Measurements from ENCODE around the gene AASDHPPT. TPM values are rescaled to one million over a fixed set of nuclear protein-coding genes. Genes with fewer than 3 reads are reported as not detected.
"Not testable (repeated sequence)": the region's sequence is repeated elsewhere in the genome, so short reads cannot be mapped to it uniquely, and the experiment has no call there.

AASDHPPT gene
- 83.9 and 87.4 TPM in 2 replicates for total RNA-seq (2014; rRNA removed; shearing (Covaris generic))
- polyA plus RNA-seq (2015; cell fraction: cytosol; rRNA removed): 62.1 and 71.8 TPM in 2 replicates
- polyA plus RNA-seq (2015; cell fraction: nucleus; rRNA removed): 48.8 and 48.9 TPM in 2 replicates

DNA sequence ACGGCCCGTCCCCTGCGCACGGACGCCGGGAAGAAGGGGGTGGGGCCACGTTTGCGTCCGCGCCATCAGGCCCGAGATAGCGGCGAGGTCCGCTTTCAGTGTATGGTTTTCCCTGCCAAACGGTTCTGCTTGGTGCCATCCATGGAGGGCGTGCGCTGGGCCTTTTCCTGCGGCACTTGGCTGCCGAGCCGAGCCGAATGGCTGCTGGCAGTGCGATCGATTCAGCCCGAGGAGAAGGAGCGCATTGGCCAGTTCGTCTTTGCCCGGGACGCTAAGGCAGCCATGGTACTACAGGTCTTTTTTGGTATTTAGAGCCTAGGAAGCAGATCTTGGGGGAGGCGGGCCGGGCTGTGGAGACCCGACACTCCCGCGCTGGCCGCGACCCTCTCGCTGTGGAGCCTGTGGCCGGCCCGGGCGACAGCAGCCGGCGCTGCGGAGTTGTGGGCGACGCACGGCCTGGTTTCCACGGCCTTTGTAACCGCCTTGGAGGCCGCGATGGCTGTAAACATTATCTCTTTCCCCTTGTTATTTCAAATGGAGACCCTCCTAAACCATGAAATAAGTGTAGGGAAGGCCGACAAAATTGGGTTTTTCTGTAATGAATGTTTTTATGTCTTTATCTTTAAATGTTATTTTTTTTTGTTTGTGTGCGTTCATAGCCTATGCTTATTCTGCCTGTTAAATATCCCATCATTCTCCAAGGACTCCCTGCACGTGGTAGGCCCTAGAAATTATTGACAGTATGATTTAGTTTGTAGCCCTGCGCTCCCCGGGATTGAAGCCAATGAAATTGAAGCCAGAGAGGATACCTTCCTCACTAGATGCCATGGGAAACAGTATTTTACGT, at the start of gene AASDHPPT:
AASDHPPT (plus strand) TSS at position 54 of the 847 bp plus-strand sequence; CDS start at position 103, 49 bp downstream.
- peak; percentile 46 for DNase-seq (ENCODE audit: low read depth)

DNA sequence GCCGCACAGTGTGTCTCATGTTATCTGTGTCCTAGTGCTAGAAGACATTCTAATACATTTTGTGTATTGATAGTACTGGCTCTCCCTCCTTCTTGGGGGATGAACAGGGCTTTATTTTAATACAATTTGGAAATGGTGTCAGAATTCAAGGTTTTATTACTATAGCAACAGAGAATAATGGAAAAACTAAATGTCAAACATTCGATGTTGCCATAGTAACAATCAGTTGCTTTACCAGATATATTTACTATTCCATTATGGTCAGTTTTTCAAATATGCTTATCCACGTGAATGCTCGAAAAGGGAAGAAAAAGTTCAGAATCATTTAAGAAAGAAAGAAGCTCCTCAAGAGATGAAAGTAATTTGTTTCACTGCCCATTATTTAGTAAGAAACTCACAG, 46.9 kb upstream of the AASDHPPT start:
- DNase-seq (ENCODE audit: low read depth): no peak

GRCh38 chr11:106031202-106031810, 46.2 kb upstream of the AASDHPPT start:
- DNase-seq (ENCODE audit: low read depth): peak; percentile 20

GRCh38 chr11:106031936-106032335, 45.5 kb upstream of the AASDHPPT start:
- DNase-seq (ENCODE audit: low read depth): no peak

DNA sequence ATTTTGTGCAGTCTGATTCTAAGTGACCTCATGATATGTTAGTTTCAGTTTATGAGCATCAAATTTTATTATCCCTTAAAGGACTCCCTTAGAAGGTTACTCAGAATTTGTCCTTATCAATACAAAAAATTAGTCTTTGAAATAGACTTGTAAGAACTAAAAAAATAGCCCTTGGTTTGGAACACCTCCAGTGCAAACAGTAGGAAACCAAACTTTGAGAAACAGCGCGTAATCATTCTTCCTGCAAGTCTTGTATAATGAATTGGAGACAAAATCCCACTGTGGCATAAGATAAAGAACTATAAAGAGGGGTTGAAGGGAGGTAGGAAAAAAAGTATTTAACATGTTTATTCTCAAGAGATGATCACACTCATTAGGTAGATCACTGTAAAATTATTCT, 44.6 kb upstream of the AASDHPPT start:
- no peak for DNase-seq (ENCODE audit: low read depth)

DNA sequence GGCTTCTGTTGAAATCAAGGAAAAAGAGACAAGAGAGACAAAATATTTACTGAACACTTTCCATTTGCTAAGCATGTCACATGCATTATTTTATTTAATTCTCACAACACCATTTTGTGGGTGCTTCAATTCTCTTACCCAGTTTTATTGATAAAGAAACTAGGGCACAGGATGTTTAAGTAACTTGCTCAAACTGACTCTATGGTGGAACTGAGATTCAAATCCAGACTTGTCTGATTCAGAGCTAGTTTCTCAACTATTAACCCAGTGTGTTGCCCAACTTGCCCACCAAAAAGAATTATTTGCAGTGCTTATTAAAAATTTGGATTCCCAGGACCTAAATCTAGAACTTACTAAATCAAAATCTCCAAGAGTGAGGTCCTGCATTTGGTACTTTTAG, 33.9 kb upstream of the AASDHPPT start:
- DNase-seq (ENCODE audit: low read depth): no peak

DNA sequence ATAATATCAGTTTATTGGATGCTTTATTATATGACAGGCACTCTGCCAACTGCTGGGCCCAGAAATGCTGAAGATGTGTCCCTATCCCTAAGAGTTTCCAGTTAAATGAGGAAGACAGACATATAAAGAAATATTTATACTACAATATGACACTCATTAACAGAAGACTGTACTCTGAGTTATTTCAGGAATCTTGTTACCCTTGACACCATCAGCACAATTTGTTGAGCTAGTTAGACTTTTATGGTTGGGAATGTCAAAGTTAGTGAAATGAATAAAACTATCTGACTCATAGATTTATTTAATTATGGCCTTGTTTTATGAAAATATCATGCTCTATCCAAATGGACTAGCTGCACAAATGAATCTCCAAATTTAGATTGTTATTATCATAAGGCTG, 29.8 kb upstream of the AASDHPPT start:
- DNase-seq (ENCODE audit: low read depth): no peak

DNA sequence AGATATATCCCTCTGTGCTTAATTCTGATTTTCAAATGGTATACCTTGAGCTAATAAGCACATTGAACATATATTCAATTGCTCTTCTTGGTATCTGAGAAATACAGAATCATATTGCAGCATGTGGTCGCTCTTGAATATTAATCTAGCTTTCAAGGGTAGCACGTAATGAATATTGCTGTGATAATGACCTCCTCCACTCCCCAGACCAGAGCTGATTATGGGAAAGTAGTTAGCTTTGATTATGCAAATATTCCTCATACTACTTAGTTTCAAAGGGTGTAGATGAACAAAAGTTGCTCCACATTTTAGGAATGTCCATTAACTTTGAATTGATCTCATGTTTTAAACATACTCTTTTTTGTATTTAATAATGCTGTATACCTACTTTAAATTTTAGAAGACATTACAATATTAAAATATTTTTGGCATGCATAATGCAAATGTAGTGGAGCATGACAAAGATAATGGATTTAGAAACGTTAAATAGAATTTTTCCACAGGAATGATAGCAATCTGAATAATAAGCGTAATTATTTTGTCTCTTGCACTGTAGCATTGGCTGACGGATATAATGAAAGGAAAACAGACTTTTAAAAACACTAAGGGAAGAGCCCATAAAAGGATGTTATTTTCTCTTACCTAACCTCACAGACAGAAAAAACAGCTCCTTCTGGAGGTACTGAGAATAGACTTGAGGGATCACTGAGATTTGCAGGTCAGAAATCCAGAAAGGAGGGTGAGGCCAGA, 27.6 kb upstream of the AASDHPPT start:
- DNase-seq (ENCODE audit: low read depth): no peak

DNA sequence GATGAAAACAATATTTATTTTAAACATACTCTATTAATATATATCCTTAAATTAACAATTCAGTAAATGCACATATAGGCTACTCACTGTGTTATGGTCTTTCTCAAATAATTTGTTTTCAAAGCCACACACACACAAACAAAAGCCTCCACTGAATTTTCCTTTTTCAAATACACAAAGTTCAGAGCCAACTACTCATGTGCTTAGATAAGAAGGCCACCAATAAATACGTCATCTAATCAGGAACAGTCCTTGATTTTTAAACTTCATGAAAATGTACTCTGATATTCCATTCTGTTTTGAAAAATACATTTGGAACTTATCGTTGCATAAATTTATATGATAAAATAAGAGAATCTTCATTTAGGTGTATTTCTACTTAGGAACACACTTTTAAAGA, 26.4 kb upstream of the AASDHPPT start:
- DNase-seq (ENCODE audit: low read depth): no peak

DNA sequence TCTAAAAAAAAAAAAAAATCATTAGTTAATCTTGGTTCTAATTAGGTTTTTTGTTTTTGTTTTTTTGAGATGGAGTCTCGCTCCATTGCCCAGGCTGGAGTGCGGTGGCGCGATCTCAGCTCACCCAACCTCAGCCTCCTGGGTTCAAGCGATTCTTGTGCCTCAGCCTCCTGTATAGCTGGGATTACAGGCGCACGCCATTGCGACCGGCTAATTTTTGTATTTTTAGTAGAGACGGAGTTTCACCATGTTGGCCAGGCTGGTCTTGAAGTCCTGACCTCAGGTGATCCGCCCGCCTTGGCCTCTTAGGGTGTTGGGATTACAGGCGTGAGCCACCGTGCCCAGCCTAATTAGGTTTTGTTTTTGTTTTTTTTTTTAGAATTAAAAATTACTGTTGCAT, 19.1 kb upstream of the AASDHPPT start:
- DNase-seq (ENCODE audit: low read depth): not testable (repeated sequence)

DNA sequence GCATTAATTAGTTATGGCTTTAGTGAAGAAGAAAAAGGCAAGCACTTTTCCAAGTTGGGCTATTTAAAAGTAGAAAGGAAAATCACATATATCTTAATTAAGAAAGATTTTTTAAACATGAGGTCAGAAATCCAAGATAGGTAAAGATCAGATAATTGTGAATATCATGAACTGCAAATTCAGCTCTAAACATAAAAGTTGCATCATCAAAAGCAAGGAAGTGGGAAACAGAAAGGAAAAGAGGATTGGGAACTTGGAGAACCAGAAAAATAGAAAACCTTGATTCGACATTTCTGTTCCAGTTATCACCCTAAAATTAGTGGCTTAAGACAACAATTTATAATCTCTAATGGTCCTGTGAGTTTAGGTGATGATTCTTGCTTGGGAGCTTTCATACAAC, 17.8 kb upstream of the AASDHPPT start:
- DNase-seq (ENCODE audit: low read depth): no peak

GRCh38 chr11:106061249-106061784, 16.1 kb upstream of the AASDHPPT start:
- no peak for DNase-seq (ENCODE audit: low read depth)

DNA sequence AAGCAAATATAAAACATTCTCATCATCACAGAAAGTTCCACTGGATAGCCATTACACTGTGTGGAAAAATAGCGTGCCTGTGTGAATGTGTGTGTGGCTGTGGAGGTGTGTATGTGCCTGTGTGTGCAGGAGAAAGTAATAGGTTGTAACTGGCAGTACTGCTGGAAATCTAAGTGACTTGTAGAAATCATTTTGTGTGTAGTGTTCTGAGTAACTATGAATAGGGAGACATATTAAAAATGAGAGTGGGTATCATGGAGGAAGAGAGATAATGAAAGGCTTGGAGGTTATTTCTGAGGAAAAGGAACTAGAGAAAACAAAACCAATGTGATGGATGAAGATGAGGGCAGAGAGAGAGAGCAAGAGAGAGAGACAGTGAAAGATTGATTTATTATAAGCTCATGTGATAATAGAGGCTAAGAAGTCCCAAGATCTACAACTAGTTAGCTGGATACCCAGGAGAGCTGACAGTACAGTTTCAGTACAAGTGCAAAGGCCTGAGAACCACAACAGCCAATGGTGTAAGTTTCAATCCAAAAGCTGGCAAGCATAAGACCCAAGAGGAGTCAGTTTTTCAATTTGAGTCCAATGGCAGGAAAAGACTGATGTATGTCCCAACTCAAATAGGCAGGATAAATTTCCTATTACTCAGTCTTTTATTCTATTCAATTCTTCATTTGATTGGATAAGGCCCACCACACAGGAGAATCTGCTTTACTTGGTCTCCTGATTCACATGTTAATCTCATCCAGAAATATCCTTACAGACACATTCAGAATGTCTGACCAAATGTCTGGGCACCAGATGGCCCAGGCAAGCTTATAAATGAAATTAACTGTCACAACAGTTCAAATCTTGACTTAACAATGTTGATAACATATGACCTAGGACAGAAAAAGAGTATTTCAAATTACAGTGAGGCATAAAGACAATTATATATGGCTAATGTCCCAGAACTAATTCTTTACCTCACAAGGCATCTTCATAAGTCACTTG, 15.2 kb upstream of the AASDHPPT start:
- DNase-seq (ENCODE audit: low read depth): no peak

DNA sequence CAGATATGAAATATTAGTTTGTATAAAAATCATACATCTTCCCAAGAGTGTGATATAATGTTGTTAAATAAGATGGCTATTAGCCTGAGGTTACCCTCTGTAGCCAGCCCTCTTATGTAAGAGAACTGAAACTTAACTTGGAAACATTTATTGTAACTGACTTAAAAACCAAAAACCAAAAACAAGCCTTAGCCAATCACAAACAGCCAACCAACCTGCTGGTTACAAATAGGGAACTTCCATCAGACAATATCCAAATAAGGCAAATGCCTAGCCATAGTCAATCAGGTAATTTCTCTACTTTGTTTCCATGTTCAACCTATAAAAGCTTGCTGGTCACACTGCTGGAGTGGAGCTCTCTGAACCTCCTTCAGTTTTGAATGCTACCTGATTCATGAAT, 14.5 kb upstream of the AASDHPPT start:
- no peak for DNase-seq (ENCODE audit: low read depth)

GRCh38 chr11:106070606-106071005, 6.9 kb upstream of the AASDHPPT start:
- DNase-seq (ENCODE audit: low read depth): no peak

GRCh38 chr11:106072804-106073203, 4.7 kb upstream of the AASDHPPT start:
- DNase-seq (ENCODE audit: low read depth): no peak

- no peak for DNase-seq (ENCODE audit: low read depth)
These were observed 1.1 kb upstream of the AASDHPPT start for GRCh38 chr11:106076171-106076918.

GRCh38 chr11:106076919-106077608, 398 bp upstream of the AASDHPPT start, which contains the start of gene KBTBD3:
Gene KBTBD3 (minus strand): TSS chr11:106077347. CDS start chr11:106059097, 18,250 bp downstream.
- peak; percentile 97 for DNase-seq (ENCODE audit: low read depth)

DNA sequence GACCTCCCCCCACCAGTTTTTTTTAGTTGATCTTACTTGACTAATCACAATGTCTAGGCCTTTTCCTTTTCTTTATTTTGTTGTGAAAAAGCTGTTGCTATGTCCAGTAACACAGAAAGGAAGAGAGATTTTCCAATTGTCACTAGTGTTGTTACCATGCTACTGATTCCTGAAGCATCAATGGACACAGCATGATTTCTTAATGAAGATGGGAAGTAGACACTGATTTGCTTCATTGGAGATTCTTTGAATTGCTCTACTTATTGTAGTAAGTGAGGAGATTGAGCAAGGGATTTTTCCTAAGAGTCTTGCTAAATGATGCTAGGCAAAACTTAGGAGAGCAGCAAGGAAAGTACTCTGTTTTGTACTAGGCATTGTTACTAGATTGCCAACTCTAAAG, 4.6 kb downstream of the AASDHPPT start:
- no peak for DNase-seq (ENCODE audit: low read depth)

All from HT1080 (cell line).